SK-N-SH treated with all-trans-retinoic acid at 6 μM for 48 hours (cell line): ENCODE measurements around the gene HSD17B1.

Source experiments
- ESRRG ChIP-seq: fragments of 250-450 bp; sonication (Bioruptor Pico); IDR thresholded peaks from 2 replicates; pipeline ENCODE4 v1.6.1; 2021; ENCODE audit warnings: mild to moderate bottlenecking
- GLIS3 ChIP-seq: fragments of 250-450 bp; sonication (Bioruptor Pico); IDR thresholded peaks from 2 replicates; pipeline ENCODE4 v1.5.0; 2020; ENCODE audit warnings: mild to moderate bottlenecking, moderate library complexity
- ISL1 ChIP-seq: fragments of 250-450 bp; sonication (Bioruptor Pico); IDR thresholded peaks from 2 replicates; pipeline ENCODE4 v2.1.2; 2022; ENCODE audit warnings: mild to moderate bottlenecking, moderate library complexity
- OSR1 ChIP-seq: fragments of 250-450 bp; sonication (Bioruptor Pico); IDR thresholded peaks from 2 replicates; pipeline ENCODE4 v1.8.0; 2022; ENCODE audit warnings: moderate library complexity, mild to moderate bottlenecking, inconsistent platforms
- PATZ1 ChIP-seq: fragments of 250-450 bp; sonication (Bioruptor Pico); IDR thresholded peaks from 2 replicates; pipeline ENCODE4 v1.8.0; 2020; ENCODE audit warnings: mild to moderate bottlenecking, moderate library complexity, borderline replicate concordance
- RARB ChIP-seq: fragments of 250-450 bp; sonication (Bioruptor Pico); IDR thresholded peaks from 2 replicates; pipeline ENCODE4 v1.8.0; 2021; ENCODE audit warnings: mild to moderate bottlenecking, moderate library complexity
- TOX ChIP-seq: fragments of 250-450 bp; sonication (Bioruptor Pico); IDR thresholded peaks from 2 replicates; pipeline ENCODE4 v1.8.0; 2021; ENCODE audit warnings: mild to moderate bottlenecking, moderate library complexity, borderline replicate concordance
- ZFP3 ChIP-seq: fragments of 250-450 bp; sonication (Bioruptor Pico); IDR thresholded peaks from 2 replicates; pipeline ENCODE4 v1.5.0; 2020; ENCODE audit warnings: mild to moderate bottlenecking, moderate library complexity
- ZFP30 ChIP-seq: fragments of 450-650 bp; formaldehyde crosslinking; IDR thresholded peaks from 2 replicates; pipeline ENCODE4 v1.5.0; 2022; ENCODE audit warnings: mild to moderate bottlenecking, moderate library complexity
- ZNF565 ChIP-seq: fragments of 450-650 bp; formaldehyde crosslinking; conservative IDR thresholded peaks from 2 replicates; pipeline ENCODE4 v1.5.0; 2020; ENCODE audit warnings: low read depth, mild to moderate bottlenecking, moderate library complexity
- ZNF8 ChIP-seq: fragments of 450-650 bp; formaldehyde crosslinking; IDR thresholded peaks from 2 replicates; pipeline ENCODE4 v1.5.0; 2020; ENCODE audit warnings: mild to moderate bottlenecking, moderate library complexity
- TF ChIP-seq, protein P1 (sequence below): fragments of 250-450 bp; sonication (Bioruptor Pico); IDR thresholded peaks from 2 replicates; pipeline ENCODE4 v1.5.0; 2020; ENCODE audit warnings: mild to moderate bottlenecking, moderate library complexity
- TF ChIP-seq, protein P2 (sequence below): fragments of 250-450 bp; sonication (Bioruptor Pico); IDR thresholded peaks from 2 replicates; pipeline ENCODE4 v1.8.0; 2021; ENCODE audit warnings: low read depth, mild to moderate bottlenecking, moderate library complexity, borderline replicate concordance

GRCh38 chr17:42553866-42554249 lies 1.1 kb downstream of the HSD17B1 start:
- no peak for TF ChIP-seq PATZ1 (CRISPR knock-in tag)
- TF ChIP-seq, protein P1, sequence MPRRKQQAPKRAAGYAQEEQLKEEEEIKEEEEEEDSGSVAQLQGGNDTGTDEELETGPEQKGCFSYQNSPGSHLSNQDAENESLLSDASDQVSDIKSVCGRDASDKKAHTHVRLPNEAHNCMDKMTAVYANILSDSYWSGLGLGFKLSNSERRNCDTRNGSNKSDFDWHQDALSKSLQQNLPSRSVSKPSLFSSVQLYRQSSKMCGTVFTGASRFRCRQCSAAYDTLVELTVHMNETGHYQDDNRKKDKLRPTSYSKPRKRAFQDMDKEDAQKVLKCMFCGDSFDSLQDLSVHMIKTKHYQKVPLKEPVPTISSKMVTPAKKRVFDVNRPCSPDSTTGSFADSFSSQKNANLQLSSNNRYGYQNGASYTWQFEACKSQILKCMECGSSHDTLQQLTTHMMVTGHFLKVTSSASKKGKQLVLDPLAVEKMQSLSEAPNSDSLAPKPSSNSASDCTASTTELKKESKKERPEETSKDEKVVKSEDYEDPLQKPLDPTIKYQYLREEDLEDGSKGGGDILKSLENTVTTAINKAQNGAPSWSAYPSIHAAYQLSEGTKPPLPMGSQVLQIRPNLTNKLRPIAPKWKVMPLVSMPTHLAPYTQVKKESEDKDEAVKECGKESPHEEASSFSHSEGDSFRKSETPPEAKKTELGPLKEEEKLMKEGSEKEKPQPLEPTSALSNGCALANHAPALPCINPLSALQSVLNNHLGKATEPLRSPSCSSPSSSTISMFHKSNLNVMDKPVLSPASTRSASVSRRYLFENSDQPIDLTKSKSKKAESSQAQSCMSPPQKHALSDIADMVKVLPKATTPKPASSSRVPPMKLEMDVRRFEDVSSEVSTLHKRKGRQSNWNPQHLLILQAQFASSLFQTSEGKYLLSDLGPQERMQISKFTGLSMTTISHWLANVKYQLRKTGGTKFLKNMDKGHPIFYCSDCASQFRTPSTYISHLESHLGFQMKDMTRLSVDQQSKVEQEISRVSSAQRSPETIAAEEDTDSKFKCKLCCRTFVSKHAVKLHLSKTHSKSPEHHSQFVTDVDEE (CRISPR knock-in tag): no peak
- no peak for TF ChIP-seq ZNF8 (CRISPR knock-in tag)
- no peak for TF ChIP-seq ZFP3
- no peak for TF ChIP-seq TOX (CRISPR knock-in tag)
- TF ChIP-seq, protein P2, sequence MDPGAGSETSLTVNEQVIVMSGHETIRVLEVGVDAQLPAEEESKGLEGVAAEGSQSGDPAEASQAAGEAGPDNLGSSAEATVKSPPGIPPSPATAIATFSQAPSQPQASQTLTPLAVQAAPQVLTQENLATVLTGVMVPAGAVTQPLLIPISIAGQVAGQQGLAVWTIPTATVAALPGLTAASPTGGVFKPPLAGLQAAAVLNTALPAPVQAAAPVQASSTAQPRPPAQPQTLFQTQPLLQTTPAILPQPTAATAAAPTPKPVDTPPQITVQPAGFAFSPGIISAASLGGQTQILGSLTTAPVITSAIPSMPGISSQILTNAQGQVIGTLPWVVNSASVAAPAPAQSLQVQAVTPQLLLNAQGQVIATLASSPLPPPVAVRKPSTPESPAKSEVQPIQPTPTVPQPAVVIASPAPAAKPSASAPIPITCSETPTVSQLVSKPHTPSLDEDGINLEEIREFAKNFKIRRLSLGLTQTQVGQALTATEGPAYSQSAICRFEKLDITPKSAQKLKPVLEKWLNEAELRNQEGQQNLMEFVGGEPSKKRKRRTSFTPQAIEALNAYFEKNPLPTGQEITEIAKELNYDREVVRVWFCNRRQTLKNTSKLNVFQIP (CRISPR knock-in tag): no peak
- TF ChIP-seq ESRRG (CRISPR knock-in tag): no peak
- no peak for TF ChIP-seq GLIS3 (CRISPR knock-in tag)
- no peak for TF ChIP-seq RARB (CRISPR knock-in tag)
- no peak for TF ChIP-seq ZFP30 (CRISPR knock-in tag)
- no peak for TF ChIP-seq ZNF565
- TF ChIP-seq ISL1 (CRISPR knock-in tag): no peak
- TF ChIP-seq OSR1: no peak
